Liver (tissue), 2 donors: ENCODE measurements around the gene FEV.

Source experiments
- CTCF ChIP-seq: fragments of 150-350 bp; IDR thresholded peaks from 2 replicates; pipeline ENCODE4 v1.5.1; 2017; ENCODE audit warnings: improper control_type of control experiment, low read depth, low read length; ENCODE audit not compliant: missing input control
- MAX ChIP-seq: IDR thresholded peaks from 2 replicates; pipeline ENCODE4 v1.6.1; 2016; ENCODE audit warnings: antibody characterized with exemption
- YY1 ChIP-seq: IDR thresholded peaks from 2 replicates; pipeline ENCODE4 v1.6.1; 2016; ENCODE audit warnings: antibody characterized with exemption, mild to moderate bottlenecking
- donor health status: healthy.

DNA sequence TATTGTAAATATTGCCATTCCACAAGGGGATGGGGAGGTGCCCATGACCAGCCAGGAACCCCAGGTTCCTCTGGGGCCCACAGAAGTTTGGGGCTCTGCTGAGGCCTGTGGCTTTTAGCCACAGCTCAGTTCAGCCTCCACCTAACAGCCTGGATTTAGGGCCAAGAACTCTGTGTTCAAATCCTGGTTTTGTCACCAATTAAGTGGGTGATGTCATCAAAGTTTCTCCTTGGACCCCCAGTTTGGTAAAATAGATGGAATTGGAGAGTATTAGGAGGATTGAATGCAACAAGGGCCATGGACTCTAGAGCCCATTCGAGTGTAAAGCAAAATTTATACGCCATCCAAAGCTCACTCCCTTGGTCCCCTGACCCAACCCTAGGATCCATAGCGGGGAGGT lies 3.2 kb upstream of the FEV start:
- TF ChIP-seq YY1 (no peak), CTCF (no peak), MAX (no peak)
